Activated naive CD8-positive, alpha-beta T cell treated with anti-CD3 and anti-CD28 coated beads, Interleukin-2, amount 50 U/mL, for 24 hours (primary cell): ENCODE results near the gene SGSM1.

Experiments used
- ATAC-seq: fragments of 150-1000 bp; cut with Tn5 transposase; one replicate; pipeline ENCODE4 v1.10.0; 2021
- DNase-seq: peaks from one replicate; pipeline ENCODE4 v3.0.0; 2021
- H3K27ac Mint-ChIP-seq: one replicate; pipeline ENCODE4 v1.8.0; 2021; ENCODE audit warnings: mild to moderate bottlenecking, mixed read lengths
- H3K27me3 Mint-ChIP-seq: one replicate; pipeline ENCODE4 v1.8.0; 2021; ENCODE audit warnings: mixed read lengths
- H3K36me3 Mint-ChIP-seq: one replicate; pipeline ENCODE4 v1.8.0; 2021; ENCODE audit warnings: low read depth, mixed read lengths
- H3K4me1 Mint-ChIP-seq: one replicate; pipeline ENCODE4 v1.8.0; 2021; ENCODE audit warnings: mixed read lengths
- H3K4me3 Mint-ChIP-seq: one replicate; pipeline ENCODE4 v1.8.0; 2021; ENCODE audit warnings: mild to moderate bottlenecking, moderate library complexity, mixed read lengths
- H3K9me3 Mint-ChIP-seq: one replicate; pipeline ENCODE4 v1.8.0; 2021; ENCODE audit warnings: mixed read lengths

SGSM1 gene

GRCh38 chr22:24935771-24936483 is 129.9 kb downstream of the SGSM1 start:
- ATAC-seq (no peak), DNase-seq (no peak)
- Mint-ChIP-seq H3K27me3 (peaks cover 6% of the 10 kb centered on the region), H3K36me3 (no peaks in the 10 kb centered on the region), H3K4me1 (no peaks in the 10 kb centered on the region), H3K27ac (no peak overlapping the region), H3K4me3 (no peak overlapping the region), H3K9me3 (no peaks in the 10 kb centered on the region)

GRCh38 chr22:24937114-24937513 is 131.1 kb downstream of the SGSM1 start:
- Mint-ChIP-seq H3K36me3 (no peaks in the 10 kb centered on the region), H3K27me3 (peaks cover 2% of the 10 kb centered on the region), H3K27ac (no peak overlapping the region), H3K4me3 (no peak overlapping the region), H3K4me1 (no peaks in the 10 kb centered on the region), H3K9me3 (no peaks in the 10 kb centered on the region)
- ATAC-seq (no peak), DNase-seq (no peak)

- Mint-ChIP-seq H3K4me1 (no peaks in the 10 kb centered on the region), H3K9me3 (no peaks in the 10 kb centered on the region), H3K36me3 (no peaks in the 10 kb centered on the region), H3K27me3 (peaks cover 5% of the 10 kb centered on the region), H3K4me3 (no peak overlapping the region), H3K27ac (no peak overlapping the region)
- ATAC-seq: peak; percentile 43
- DNase-seq: peak; percentile 12
Observed at GRCh38 chr22:24938741-24939341, 132.8 kb downstream of the SGSM1 start.

GRCh38 chr22:24942301-24942700 is 136.3 kb downstream of the SGSM1 start:
- Mint-ChIP-seq H3K4me3 (no peak overlapping the region), H3K27me3 (peaks cover 18% of the 10 kb centered on the region), H3K27ac (no peak overlapping the region), H3K36me3 (no peaks in the 10 kb centered on the region), H3K9me3 (no peaks in the 10 kb centered on the region), H3K4me1 (no peaks in the 10 kb centered on the region)
- ATAC-seq (no peak), DNase-seq (no peak)

GRCh38 chr22:24944217-24944937 is 138.4 kb downstream of the SGSM1 start:
- peaks cover 23% of the 10 kb centered on the region for H3K27me3 Mint-ChIP-seq

GRCh38 chr22:24945430-24945829 is 139.4 kb downstream of the SGSM1 start:
- H3K4me1 Mint-ChIP-seq: no peaks in the 10 kb centered on the region
- no peak overlapping the region for H3K4me3 Mint-ChIP-seq
- DNase-seq (no peak), ATAC-seq (no peak)
- peaks cover 32% of the 10 kb centered on the region for H3K27me3 Mint-ChIP-seq
- H3K27ac Mint-ChIP-seq: no peak overlapping the region
- no peaks in the 10 kb centered on the region for H3K9me3 Mint-ChIP-seq
- H3K36me3 Mint-ChIP-seq: no peaks in the 10 kb centered on the region

More at GRCh38 chr22:24944217-24944937, 138.4 kb downstream of the SGSM1 start:
- H3K9me3 Mint-ChIP-seq: no peaks in the 10 kb centered on the region
- DNase-seq (no peak), ATAC-seq (no peak)
- H3K36me3 Mint-ChIP-seq: no peaks in the 10 kb centered on the region
- H3K27ac Mint-ChIP-seq: no peak overlapping the region
- no peaks in the 10 kb centered on the region for H3K4me1 Mint-ChIP-seq
- H3K4me3 Mint-ChIP-seq: no peak overlapping the region

GRCh38 chr22:24947383-24947782 is 141.4 kb downstream of the SGSM1 start:
- H3K36me3 Mint-ChIP-seq: no peaks in the 10 kb centered on the region
- H3K4me3 Mint-ChIP-seq: no peak overlapping the region
- peaks cover 6% of the 10 kb centered on the region for H3K4me1 Mint-ChIP-seq
- H3K9me3 Mint-ChIP-seq: no peaks in the 10 kb centered on the region
- ATAC-seq (no peak), DNase-seq (no peak)
- H3K27ac Mint-ChIP-seq: no peak overlapping the region
- peaks cover 45% of the 10 kb centered on the region for H3K27me3 Mint-ChIP-seq

GRCh38 chr22:24947881-24948280 is 141.9 kb downstream of the SGSM1 start:
- H3K27me3 Mint-ChIP-seq: peaks cover 45% of the 10 kb centered on the region
- DNase-seq: no peak
- H3K4me1 Mint-ChIP-seq: peaks cover 7% of the 10 kb centered on the region
- no peaks in the 10 kb centered on the region for H3K9me3 Mint-ChIP-seq
- no peak overlapping the region for H3K4me3 Mint-ChIP-seq
- no peaks in the 10 kb centered on the region for H3K36me3 Mint-ChIP-seq
- ATAC-seq: no peak
- no peak overlapping the region for H3K27ac Mint-ChIP-seq

- no peak for ATAC-seq
- Mint-ChIP-seq H3K27ac (no peak overlapping the region), H3K27me3 (peaks cover 49% of the 10 kb centered on the region), H3K4me3 (no peak overlapping the region), H3K9me3 (no peaks in the 10 kb centered on the region), H3K36me3 (no peaks in the 10 kb centered on the region), H3K4me1 (peaks cover 11% of the 10 kb centered on the region)
- no peak for DNase-seq
Observed at GRCh38 chr22:24948356-24949202, 142.6 kb downstream of the SGSM1 start.

- Mint-ChIP-seq H3K36me3 (no peaks in the 10 kb centered on the region), H3K4me3 (no peak overlapping the region), H3K27me3 (peaks cover 56% of the 10 kb centered on the region), H3K9me3 (no peaks in the 10 kb centered on the region), H3K27ac (no peak overlapping the region), H3K4me1 (peaks cover 14% of the 10 kb centered on the region)
- no peak for DNase-seq
- no peak for ATAC-seq
Observed at GRCh38 chr22:24950272-24950902, 144.4 kb downstream of the SGSM1 start.

- ATAC-seq (peak; percentile 91), DNase-seq (peak; percentile 86)
- peaks cover 14% of the 10 kb centered on the region for H3K4me1 Mint-ChIP-seq
- H3K4me3 Mint-ChIP-seq: peak within 1 kb of the TSS; percentile 78
- H3K27ac Mint-ChIP-seq: peak within 1 kb of the TSS; percentile 42
- H3K27me3 Mint-ChIP-seq: peaks cover 56% of the 10 kb centered on the region
- H3K9me3 Mint-ChIP-seq: no peaks in the 10 kb centered on the region
- no peaks in the 10 kb centered on the region for H3K36me3 Mint-ChIP-seq
Observed at GRCh38 chr22:24951942-24952836, 146.2 kb downstream of the SGSM1 start, which contains the start of gene KIAA1671. KIAA1671 (plus strand) TSS chr22:24952716; CDS start chr22:25028000, 75,284 bp downstream.

- H3K36me3 Mint-ChIP-seq: no peaks in the 10 kb centered on the region
- H3K4me1 Mint-ChIP-seq: peaks cover 14% of the 10 kb centered on the region
- peak overlapping the region; percentile 38 for H3K4me3 Mint-ChIP-seq
- DNase-seq (peak; percentile 5), ATAC-seq (no peak)
- H3K9me3 Mint-ChIP-seq: no peaks in the 10 kb centered on the region
- H3K27me3 Mint-ChIP-seq: peaks cover 51% of the 10 kb centered on the region
- no peak overlapping the region for H3K27ac Mint-ChIP-seq
Observed at GRCh38 chr22:24952837-24953383, 146.9 kb downstream of the SGSM1 start.
